ENCODE measurements around the gene AP3D1.

AP3D1 gene

DNA sequence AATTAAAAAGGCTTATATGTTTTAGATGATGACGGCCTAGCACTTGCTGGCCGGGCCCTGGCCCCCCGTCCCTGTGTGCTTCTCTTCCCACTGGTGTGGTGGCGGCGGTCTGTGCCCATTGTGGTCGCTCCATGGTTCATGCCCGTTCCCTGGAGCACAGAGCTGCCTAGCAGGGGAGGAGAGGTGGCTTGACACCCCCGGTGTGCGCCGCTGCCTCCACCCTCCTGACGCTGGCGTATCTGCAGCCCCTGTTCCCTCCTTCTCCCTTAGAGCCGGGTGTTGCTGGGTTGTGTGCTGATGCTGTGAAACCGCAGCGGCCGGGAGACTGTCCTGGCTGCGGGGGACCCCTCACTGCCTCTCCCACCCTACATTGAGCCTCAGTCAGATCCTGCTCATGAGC lies 41.5 kb upstream of the AP3D1 start:
- H3K9me3 ChIP-seq (ENCODE audit: control insufficient read depth, insufficient read depth, low read length), result no peaks in the 10 kb centered on the region
- no peaks in the 10 kb centered on the region for H3K27me3 ChIP-seq (ENCODE audit: control insufficient read depth, insufficient read depth, low read length)
- WGBS (ENCODE audit: insufficient coverage, insufficient read length), result no CpG with 5 or more reads among the region's 17 CpGs
- no peaks in the 10 kb centered on the region for H3K4me1 ChIP-seq (ENCODE audit: control insufficient read depth, insufficient read depth, low read length)
- H3K27ac ChIP-seq (ENCODE audit: low read length), result no peak overlapping the region
- H3K36me3 ChIP-seq (ENCODE audit: control insufficient read depth, insufficient read depth, low read length), result peaks cover 30% of the 10 kb centered on the region
- H3K4me3 ChIP-seq (ENCODE audit: low read length), result no peak overlapping the region
- DNase-seq (ENCODE audit: low read depth, low spot score), result no peak

DNA sequence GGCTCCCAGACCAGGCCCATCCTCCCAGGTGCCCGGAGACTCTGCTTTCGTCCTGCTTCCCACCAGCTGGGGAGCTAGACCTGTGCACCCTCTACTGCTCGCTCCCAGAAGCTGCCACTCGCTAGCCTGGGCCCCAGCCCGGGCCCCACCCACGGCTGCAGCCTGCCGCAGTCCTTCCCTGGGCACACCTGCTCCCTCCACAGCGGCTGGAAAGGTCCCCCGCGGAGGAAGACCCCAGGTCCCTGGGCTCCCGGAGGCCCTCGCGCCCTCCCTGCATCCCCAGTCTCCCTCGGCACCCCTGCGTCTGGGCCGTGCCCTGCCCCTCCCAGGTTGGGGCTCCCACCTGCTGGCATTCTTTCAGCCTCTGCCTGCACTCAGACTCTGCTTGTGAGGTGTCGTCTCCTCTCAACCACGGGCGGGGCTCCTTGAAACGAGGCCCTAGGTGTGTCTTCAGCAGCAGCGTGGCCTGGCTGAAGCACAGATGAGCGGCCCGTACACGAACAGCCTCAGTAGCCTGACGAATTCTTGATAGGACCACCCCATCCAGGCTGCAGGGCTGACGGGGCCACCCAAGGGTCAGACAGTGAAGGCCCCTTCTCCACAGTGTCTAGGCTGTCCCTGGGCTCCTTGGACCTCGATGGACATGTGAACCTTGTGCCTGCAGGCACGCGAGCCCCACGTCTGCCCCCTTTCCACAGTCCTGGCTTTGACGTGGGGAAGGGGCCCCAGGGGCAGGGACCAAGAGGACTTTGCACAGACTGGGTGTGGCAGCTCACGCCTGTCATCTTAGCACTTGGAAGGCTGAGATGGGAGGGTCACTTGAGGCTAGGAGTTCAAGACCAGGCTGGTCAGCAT lies 40.3 kb upstream of the AP3D1 start:
- DNase-seq (ENCODE audit: low read depth, low spot score), result no peak
- H3K9me3 ChIP-seq (ENCODE audit: control insufficient read depth, insufficient read depth, low read length), result no peaks in the 10 kb centered on the region
- H3K4me3 ChIP-seq (ENCODE audit: low read length), result no peak overlapping the region
- no peaks in the 10 kb centered on the region for H3K27me3 ChIP-seq (ENCODE audit: control insufficient read depth, insufficient read depth, low read length)
- no CpG with 5 or more reads among the region's 32 CpGs for WGBS (ENCODE audit: insufficient coverage, insufficient read length)
- H3K4me1 ChIP-seq (ENCODE audit: control insufficient read depth, insufficient read depth, low read length), result no peaks in the 10 kb centered on the region
- H3K36me3 ChIP-seq (ENCODE audit: control insufficient read depth, insufficient read depth, low read length), result peaks cover 36% of the 10 kb centered on the region
- no peak overlapping the region for H3K27ac ChIP-seq (ENCODE audit: low read length)

DNA sequence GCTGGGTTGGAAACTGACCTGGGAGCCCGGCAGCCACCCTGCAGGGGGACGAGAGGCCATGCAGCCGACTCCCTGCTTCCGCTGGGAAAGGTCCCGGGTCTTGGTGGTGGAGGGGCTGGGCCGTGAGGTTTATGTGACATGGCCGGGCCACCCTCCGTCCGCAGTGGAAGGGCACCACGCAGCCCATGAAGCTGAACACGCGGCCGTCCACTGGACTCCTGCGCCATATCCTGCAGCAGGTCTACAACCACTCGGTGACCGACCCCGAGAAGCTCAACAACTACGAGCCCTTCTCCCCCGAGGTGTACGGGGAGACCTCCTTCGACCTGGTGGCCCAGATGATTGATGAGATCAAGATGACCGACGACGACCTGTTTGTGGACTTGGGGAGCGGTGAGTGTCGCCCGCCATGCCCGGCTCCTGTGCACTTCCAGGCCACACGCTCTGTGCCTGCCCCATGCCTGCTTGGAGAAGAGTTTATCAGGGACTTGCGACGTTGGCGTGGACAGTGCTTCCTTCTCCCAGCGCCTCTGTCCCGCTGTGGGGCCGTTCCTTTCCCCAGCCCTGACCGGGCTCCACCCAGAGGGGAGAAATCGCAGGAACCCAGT lies 39.6 kb upstream of the AP3D1 start:
- Histone ChIP-seq H3K27me3 (ENCODE audit: control insufficient read depth, insufficient read depth, low read length) (no peaks in the 10 kb centered on the region), H3K9me3 (ENCODE audit: control insufficient read depth, insufficient read depth, low read length) (no peaks in the 10 kb centered on the region), H3K27ac (ENCODE audit: low read length) (no peak overlapping the region), H3K36me3 (ENCODE audit: control insufficient read depth, insufficient read depth, low read length) (peaks cover 44% of the 10 kb centered on the region), H3K4me3 (ENCODE audit: low read length) (no peak overlapping the region), H3K4me1 (ENCODE audit: control insufficient read depth, insufficient read depth, low read length) (no peaks in the 10 kb centered on the region; the same call in 1 of the 2 replicates)
- no peak for DNase-seq (ENCODE audit: low read depth, low spot score)
- WGBS (ENCODE audit: insufficient coverage, insufficient read length), result no CpG with 5 or more reads among the region's 37 CpGs

DNA sequence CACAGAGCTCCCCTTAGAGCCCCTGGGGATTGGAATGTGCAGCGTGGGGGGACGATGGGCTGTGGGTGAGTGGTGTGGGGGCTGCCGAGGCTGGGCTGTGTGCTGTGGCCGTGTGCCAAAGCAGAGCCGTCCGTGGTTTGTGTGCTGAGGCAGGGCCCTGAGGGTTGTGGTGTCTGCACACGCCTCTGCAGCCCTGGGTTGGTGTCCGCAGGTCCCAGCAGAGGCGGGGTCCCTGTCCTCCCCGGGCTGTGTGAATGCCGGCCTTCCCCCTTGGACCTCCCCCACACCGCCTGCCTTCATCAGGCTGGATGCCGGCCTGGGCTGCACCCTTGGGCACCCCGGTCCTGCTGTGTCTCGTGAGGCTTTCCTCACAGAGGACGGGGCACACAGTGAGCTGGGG lies 38.5 kb upstream of the AP3D1 start:
- no CpG with 5 or more reads among the region's 16 CpGs for WGBS (ENCODE audit: insufficient coverage, insufficient read length)
- no peaks in the 10 kb centered on the region for H3K27me3 ChIP-seq (ENCODE audit: control insufficient read depth, insufficient read depth, low read length)
- no peaks in the 10 kb centered on the region for H3K9me3 ChIP-seq (ENCODE audit: control insufficient read depth, insufficient read depth, low read length)
- DNase-seq (ENCODE audit: low read depth, low spot score), result no peak
- peaks cover 41% of the 10 kb centered on the region for H3K36me3 ChIP-seq (ENCODE audit: control insufficient read depth, insufficient read depth, low read length)
- no peak overlapping the region for H3K27ac ChIP-seq (ENCODE audit: low read length)
- no peaks in the 10 kb centered on the region; the same call in 1 of the 2 replicates for H3K4me1 ChIP-seq (ENCODE audit: control insufficient read depth, insufficient read depth, low read length)
- H3K4me3 ChIP-seq (ENCODE audit: low read length), result no peak overlapping the region

DNA sequence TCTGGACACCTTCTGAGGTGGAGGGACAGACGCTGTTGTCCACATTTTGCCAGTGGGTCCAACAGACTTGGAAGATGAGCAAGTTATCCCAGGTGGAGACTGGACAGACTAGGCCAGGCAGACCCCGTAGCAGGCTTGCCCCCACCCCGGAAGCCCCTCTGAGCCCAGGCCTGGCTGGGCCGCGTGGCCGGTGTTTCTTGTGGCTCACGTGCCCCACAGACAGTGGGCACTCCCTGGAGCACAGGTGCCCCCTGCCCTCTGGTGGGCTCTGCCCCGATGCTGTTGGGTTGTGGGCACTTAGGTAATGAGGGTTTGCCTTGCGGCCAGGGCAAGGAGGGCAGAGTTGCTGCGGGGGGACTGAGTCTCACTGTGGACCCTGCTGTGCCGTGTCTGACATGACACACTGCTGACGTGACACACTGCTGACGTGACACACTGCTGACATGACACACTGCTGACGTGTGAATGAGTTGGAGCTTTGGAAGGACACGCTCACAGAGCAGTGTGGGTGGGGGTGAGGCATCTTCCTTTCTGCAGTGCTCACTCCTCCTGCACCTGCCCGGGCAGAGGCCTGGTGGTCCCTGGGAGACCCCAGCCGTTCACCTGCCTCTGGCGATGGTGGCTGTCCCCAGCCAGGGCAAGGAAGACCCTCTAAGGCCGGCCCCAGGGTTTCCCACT lies 37.5 kb upstream of the AP3D1 start:
- no peak for DNase-seq (ENCODE audit: low read depth, low spot score)
- Histone ChIP-seq H3K4me3 (ENCODE audit: low read length) (no peak overlapping the region), H3K4me1 (ENCODE audit: control insufficient read depth, insufficient read depth, low read length) (no peaks in the 10 kb centered on the region; the same call in 1 of the 2 replicates), H3K27ac (ENCODE audit: low read length) (no peak overlapping the region), H3K9me3 (ENCODE audit: control insufficient read depth, insufficient read depth, low read length) (no peaks in the 10 kb centered on the region), H3K27me3 (ENCODE audit: control insufficient read depth, insufficient read depth, low read length) (no peaks in the 10 kb centered on the region), H3K36me3 (ENCODE audit: control insufficient read depth, insufficient read depth, low read length) (peaks cover 41% of the 10 kb centered on the region)
- no CpG with 5 or more reads among the region's 19 CpGs for WGBS (ENCODE audit: insufficient coverage, insufficient read length)

DNA sequence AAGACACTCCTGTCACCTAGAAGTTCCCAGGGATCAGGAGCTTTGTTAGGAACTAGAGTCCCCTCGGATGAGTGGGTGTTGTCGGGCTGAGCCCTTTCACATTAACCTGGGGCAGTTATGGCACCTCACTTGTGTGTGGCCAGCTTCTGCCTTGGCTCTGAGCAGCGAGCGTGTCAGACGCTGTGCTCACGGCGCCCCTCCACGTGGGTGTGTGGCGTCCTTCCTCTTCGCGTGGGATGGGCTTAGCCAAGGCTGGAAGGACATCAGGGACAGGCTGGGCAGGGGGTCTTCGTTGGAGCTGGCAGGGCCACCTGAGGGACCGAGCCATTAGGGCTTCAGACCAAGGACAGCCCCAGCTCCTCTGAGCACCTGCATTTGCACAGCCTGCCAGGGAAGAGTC lies 35.8 kb upstream of the AP3D1 start:
- no peaks in the 10 kb centered on the region for H3K9me3 ChIP-seq (ENCODE audit: control insufficient read depth, insufficient read depth, low read length)
- no peak for DNase-seq (ENCODE audit: low read depth, low spot score)
- H3K27me3 ChIP-seq (ENCODE audit: control insufficient read depth, insufficient read depth, low read length), result no peaks in the 10 kb centered on the region
- H3K27ac ChIP-seq (ENCODE audit: low read length), result no peak overlapping the region
- H3K36me3 ChIP-seq (ENCODE audit: control insufficient read depth, insufficient read depth, low read length), result peaks cover 38% of the 10 kb centered on the region
- H3K4me1 ChIP-seq (ENCODE audit: control insufficient read depth, insufficient read depth, low read length), result no peaks in the 10 kb centered on the region; the same call in 1 of the 2 replicates
- no peak overlapping the region for H3K4me3 ChIP-seq (ENCODE audit: low read length)
- no CpG with 5 or more reads among the region's 13 CpGs for WGBS (ENCODE audit: insufficient coverage, insufficient read length)

DNA sequence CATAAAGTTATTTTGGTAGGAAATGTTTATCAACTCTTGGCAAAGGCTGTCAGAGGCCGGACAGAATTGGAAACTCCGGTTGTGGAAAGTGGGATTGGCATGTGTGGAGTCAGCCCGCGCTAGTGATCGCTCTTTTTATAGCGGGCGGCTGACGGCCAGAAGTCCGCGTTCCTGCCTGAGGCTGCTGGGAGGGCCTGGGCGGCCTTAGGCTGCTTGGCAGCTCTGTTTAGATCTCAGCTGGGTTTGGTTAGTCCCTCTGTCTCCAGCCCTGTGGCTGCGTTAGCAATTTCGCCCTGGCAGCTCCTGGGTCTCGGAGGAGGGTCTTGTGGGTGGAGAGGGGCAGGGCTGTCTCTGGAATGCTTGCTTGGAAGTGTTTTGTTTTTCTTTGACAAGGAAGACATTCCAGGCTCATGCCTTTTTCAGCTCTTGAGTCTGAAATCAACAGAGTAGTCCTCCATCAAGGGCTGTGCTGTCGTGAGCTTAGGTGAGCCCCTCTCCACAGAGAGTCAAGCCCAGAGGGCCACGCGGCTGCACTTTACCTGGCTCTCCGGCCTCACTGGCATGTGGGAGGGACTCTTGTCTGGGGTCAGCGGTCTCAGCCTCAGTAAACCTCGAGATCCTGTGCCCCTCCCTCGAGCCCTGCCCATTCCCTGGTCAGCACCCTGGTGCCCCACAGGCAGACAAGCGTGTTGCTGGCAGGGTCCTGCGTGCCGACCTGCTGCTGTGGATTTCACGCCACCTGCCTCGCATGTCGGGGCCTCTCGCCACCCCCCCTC lies 34.9 kb upstream of the AP3D1 start:
- H3K4me1 ChIP-seq (ENCODE audit: control insufficient read depth, insufficient read depth, low read length), result no peaks in the 10 kb centered on the region; the same call in 1 of the 2 replicates
- DNase-seq (ENCODE audit: low read depth, low spot score), result no peak
- no peak overlapping the region for H3K27ac ChIP-seq (ENCODE audit: low read length)
- H3K36me3 ChIP-seq (ENCODE audit: control insufficient read depth, insufficient read depth, low read length), result peaks cover 31% of the 10 kb centered on the region
- WGBS (ENCODE audit: insufficient coverage, insufficient read length), result no CpG with 5 or more reads among the region's 28 CpGs
- no peaks in the 10 kb centered on the region for H3K27me3 ChIP-seq (ENCODE audit: control insufficient read depth, insufficient read depth, low read length)
- H3K4me3 ChIP-seq (ENCODE audit: low read length), result no peak overlapping the region
- H3K9me3 ChIP-seq (ENCODE audit: control insufficient read depth, insufficient read depth, low read length), result no peaks in the 10 kb centered on the region

DNA sequence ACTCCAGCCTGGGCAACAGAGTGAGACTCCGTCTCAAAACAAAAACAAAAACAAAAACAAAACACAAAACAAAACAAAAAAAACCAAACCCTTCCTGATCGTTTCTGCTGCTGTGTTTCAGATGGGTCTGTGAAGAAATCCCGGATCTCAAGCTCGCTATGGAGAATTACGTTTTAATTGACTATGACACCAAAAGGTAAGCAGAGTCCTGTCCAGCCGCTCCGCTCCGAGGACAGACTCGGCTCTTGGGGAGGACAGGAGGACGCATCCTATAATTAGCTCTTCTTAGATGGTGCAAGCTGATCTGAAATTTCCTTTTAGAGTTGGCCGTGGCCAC lies 34.3 kb upstream of the AP3D1 start:
- Histone ChIP-seq H3K36me3 (ENCODE audit: control insufficient read depth, insufficient read depth, low read length) (peaks cover 31% of the 10 kb centered on the region), H3K27ac (ENCODE audit: low read length) (no peak overlapping the region), H3K27me3 (ENCODE audit: control insufficient read depth, insufficient read depth, low read length) (no peaks in the 10 kb centered on the region), H3K4me1 (ENCODE audit: control insufficient read depth, insufficient read depth, low read length) (no peaks in the 10 kb centered on the region; the same call in 1 of the 2 replicates), H3K9me3 (ENCODE audit: control insufficient read depth, insufficient read depth, low read length) (no peaks in the 10 kb centered on the region), H3K4me3 (ENCODE audit: low read length) (no peak overlapping the region)
- WGBS (ENCODE audit: insufficient coverage, insufficient read length), result no CpG with 5 or more reads among the region's 11 CpGs
- no peak for DNase-seq (ENCODE audit: low read depth, low spot score)

DNA sequence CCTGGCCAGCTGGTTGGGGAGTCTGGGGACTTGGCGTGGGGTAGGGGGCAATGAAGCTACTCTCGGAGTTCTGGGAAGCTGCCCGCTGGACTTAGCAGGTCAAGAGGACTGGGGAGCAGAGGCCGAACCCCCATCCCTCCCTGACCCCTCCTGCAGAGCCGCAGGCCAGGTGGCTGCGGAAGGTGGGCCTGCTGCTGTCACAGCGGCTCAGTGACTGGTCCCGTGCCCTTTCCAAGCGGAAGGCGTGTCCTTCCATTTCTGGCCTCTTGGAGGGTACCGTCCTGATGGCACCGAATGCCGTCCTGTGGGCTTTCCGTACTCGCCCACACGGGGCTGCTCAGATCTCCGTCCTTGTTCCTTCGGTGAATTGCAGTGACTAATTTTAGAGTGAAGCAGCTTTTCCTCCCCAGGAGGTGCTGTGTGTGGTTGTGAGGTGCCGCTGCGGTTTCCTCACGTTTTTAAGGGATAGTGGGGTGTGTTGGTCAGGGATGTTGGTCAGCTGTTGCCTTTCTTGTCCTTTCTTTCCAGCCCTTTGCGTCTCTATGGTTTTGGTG lies 33.1 kb upstream of the AP3D1 start:
- Histone ChIP-seq H3K4me1 (ENCODE audit: control insufficient read depth, insufficient read depth, low read length) (no peaks in the 10 kb centered on the region; the same call in 1 of the 2 replicates), H3K9me3 (ENCODE audit: control insufficient read depth, insufficient read depth, low read length) (no peaks in the 10 kb centered on the region), H3K36me3 (ENCODE audit: control insufficient read depth, insufficient read depth, low read length) (peaks cover 24% of the 10 kb centered on the region), H3K27me3 (ENCODE audit: control insufficient read depth, insufficient read depth, low read length) (no peaks in the 10 kb centered on the region), H3K27ac (ENCODE audit: low read length) (no peak overlapping the region), H3K4me3 (ENCODE audit: low read length) (no peak overlapping the region)
- no CpG with 5 or more reads among the region's 22 CpGs for WGBS (ENCODE audit: insufficient coverage, insufficient read length)
- DNase-seq (ENCODE audit: low read depth, low spot score), result no peak

DNA sequence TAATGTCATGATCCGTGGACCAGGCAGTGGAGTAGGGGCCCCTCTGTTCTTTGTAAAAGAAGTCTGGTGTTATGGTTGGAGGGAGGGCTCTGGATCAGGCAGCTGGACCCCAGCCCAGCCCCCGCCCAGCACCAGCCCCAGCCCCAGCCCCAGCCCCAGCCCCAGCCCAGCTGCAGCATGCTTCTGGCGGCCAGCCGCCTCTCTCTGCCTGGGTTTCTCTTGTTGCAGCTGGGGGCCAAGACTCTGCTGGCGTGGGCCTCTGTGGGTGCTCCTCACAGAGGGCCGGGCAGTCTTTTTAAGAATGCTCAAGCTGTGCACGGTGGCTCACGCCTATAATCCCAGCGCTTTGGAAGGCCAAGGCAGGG lies 30.2 kb upstream of the AP3D1 start:
- Histone ChIP-seq H3K27ac (ENCODE audit: low read length) (no peak overlapping the region), H3K36me3 (ENCODE audit: control insufficient read depth, insufficient read depth, low read length) (peaks cover 15% of the 10 kb centered on the region), H3K27me3 (ENCODE audit: control insufficient read depth, insufficient read depth, low read length) (no peaks in the 10 kb centered on the region), H3K4me3 (ENCODE audit: low read length) (no peak overlapping the region), H3K9me3 (ENCODE audit: control insufficient read depth, insufficient read depth, low read length) (no peaks in the 10 kb centered on the region), H3K4me1 (ENCODE audit: control insufficient read depth, insufficient read depth, low read length) (no peaks in the 10 kb centered on the region; the same call in 1 of the 2 replicates)
- no CpG with 5 or more reads among the region's 9 CpGs for WGBS (ENCODE audit: insufficient coverage, insufficient read length)
- no peak for DNase-seq (ENCODE audit: low read depth, low spot score)

Measured in iPS DF 6.9 (cell line).